Measurements from ENCODE around the gene NELL1.

The NELL1 gene

DNA sequence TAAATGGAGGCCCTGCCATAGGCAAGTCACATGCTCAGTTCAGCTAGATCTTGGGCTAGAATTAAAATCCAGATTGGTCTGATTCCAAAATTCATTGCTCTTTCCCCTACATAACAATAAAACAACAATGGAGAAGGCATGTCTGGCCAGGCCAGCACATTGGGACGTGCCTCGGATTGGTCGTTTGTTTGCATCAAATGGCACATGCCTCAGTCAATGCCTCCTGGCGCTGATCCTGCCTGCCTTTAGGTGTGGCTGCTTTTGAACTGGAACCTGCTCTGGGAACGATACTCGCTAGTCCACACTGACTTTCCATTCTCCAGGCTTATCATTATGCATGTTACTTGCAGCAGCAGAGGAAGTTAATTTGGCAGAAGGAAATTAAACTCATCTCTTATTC is 322.1 kb downstream of the NELL1 start:
- DNase-seq: no peak

- no peak for DNase-seq
These were observed 337.9 kb downstream of the NELL1 start for GRCh38 chr11:21007297-21007696.

DNA sequence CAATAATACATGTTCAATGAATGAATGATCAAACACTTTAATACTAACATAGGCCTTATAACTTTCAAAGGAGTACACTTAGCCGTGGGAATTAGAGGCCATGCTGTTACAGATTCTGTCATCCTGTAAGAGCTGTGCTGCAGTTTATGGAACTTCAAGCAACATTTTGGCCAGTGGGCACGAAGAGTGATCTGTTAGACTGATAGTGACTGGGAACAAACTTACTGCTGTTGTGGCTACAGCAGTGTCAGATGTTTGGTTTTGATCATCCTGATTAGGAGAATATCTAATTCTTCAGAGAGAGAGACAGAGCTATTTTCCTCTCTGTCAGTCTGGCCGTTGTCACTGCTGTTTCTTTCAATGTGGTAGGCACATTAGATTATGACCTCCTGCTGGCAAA is 348.9 kb downstream of the NELL1 start:
- no peak for DNase-seq

DNA sequence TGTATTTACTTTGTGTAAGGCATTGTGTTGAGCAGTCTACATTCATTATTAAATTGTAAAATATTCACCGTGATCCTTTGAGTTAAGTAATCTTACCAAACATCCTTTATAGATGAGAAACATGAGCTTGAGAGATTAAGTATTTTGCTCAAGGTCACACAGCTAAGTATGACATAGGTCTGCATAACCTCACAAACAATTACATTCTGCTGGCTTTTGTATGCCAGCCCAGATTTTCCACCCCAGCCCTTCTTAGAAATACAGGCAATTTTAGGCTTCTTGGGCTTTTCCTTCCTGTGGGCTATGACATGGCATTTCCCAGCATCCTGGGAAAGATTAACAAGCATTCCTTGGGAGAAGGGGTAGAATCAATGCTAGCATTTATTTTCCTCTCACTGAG is 357.3 kb downstream of the NELL1 start:
- no peak for DNase-seq

DNA sequence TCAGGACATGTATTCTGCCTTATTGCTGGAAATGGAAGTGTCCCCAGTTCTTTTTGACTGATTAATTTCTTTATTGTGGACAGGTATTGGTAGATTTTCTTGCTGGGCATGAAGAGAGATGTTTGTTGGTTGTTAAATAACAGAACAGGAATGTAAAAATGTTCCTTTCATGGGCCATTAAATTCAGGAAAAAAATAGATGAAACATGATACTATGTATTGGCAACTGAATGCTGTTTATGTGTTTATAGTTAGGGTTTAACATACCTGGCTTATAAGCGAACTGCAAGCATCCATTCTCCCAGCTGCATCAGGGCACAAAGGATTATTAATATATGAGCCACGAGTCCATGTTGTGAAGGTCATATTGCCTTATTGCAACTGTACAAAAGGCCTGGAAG is 368.5 kb downstream of the NELL1 start:
- no peak for DNase-seq

DNA sequence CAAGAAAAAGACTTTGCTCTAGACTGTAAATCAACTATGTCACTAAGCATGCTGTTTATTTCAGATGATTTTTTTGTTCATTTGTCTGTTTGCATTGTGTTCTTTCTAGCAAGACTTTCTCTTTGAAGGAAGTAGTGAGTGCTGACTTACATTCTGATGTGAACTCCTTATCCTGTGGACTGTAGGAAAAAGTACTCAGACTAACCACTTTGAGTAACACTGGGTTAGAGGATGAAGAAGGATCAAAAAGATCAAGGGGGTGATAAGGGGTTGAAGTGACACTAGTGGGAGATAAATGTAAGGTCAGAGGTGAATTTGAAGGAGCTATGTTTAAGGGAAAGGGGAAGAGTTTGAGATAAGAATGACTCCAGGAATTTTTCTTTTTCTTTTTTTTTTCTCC is 369.4 kb downstream of the NELL1 start:
- no peak for DNase-seq

GRCh38 chr11:21040630-21041029 is 371.2 kb downstream of the NELL1 start:
- no peak for DNase-seq

- no peak for DNase-seq
These were observed 379.2 kb downstream of the NELL1 start for GRCh38 chr11:21048626-21049025.

- no peak for DNase-seq
These were observed 384.1 kb downstream of the NELL1 start for GRCh38 chr11:21053466-21053865.

DNA sequence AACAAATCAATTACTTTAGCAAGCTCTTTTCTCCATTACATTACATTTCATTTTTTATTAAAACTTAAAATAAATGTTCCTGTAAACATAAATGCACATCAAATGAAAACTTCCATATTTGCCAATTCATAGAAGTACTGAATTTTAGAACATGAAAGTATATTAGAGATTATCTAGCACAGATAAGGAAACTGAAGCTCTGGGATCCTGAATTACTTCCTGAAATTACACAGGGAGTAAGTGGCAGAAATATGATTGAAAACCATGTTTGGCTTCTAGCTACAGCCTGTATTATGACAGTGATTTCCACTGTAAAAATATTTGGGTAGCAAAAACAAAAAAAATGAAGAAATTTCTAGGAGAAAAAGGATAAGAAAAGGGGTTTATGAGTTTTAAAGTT is 387.3 kb downstream of the NELL1 start:
- no peak for DNase-seq

GRCh38 chr11:21059879-21060278 is 390.5 kb downstream of the NELL1 start:
- DNase-seq: no peak

GRCh38 chr11:21066030-21066429 is 396.6 kb downstream of the NELL1 start:
- DNase-seq: no peak

- no peak for DNase-seq
These were observed 399.5 kb downstream of the NELL1 start for GRCh38 chr11:21068886-21069285.

GRCh38 chr11:21069909-21070308 is 400.5 kb downstream of the NELL1 start:
- DNase-seq: no peak

DNA sequence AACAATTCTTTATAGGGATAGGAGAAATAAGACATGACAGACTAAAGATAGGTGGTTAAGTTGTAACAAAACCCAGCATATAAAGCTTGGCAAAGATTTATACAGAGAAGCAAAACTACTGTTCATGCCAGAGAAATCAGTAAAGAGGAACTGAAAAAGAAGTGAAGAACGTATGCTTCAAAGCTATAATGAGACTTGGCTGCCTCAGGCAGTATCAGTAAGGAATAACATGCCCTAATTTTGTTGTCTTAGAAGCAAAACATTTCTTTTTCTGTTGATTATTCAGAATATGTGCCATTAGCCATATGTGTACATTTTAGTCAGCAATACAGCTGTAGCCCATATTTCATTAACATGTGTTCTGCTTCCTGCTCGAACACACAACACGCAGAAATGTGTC is 403.2 kb downstream of the NELL1 start:
- DNase-seq: no peak

- DNase-seq: no peak
These were observed 413.5 kb downstream of the NELL1 start for GRCh38 chr11:21082853-21083252.

DNA sequence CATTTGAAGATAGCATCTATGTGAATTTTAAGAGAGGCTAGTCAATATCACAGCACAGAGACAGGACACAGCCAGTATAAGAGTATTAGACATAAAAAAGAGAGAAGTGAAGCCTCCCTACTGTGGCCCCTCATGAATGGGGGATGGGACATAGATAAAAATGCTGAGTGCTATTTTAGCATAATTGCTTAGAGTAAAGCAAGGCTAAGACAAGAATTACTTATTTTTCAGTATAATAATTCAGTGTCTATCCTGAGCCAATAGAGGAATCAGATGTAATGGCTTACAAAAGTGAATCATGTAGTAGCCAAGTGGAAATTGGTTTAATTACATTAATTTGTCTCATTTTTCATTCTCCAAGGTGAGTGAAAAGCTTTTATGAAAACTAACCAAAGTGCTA is 419.5 kb downstream of the NELL1 start:
- DNase-seq: no peak

GRCh38 chr11:21104641-21105040 is 435.3 kb downstream of the NELL1 start:
- no peak for DNase-seq

- DNase-seq: no peak
These were observed 436.0 kb downstream of the NELL1 start for GRCh38 chr11:21105196-21105917.

GRCh38 chr11:21109341-21109740 is 440.0 kb downstream of the NELL1 start:
- DNase-seq: no peak

- no peak for DNase-seq
These were observed 441.0 kb downstream of the NELL1 start for GRCh38 chr11:21110415-21110814.

GRCh38 chr11:21113876-21114275 is 444.5 kb downstream of the NELL1 start:
- no peak for DNase-seq

DNA sequence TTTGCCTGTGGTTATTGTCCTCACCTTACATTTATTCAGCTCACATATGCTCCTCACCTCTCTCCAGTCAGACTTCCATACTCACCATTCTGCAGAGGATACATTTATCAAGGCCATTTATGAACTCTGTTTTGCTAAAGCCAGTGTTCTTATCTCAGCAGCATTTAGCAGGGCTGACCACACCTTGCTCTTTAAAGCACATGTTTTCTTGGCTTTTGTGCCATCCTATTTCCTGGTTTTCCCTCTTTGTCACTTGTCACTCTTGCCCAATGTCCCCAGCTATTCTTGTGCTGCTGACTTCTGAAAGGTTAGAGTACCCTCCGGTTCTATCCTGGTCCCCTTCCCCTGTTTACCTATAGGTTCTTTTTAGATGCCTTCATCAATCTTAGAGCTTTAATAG is 446.6 kb downstream of the NELL1 start:
- no peak for DNase-seq

DNA sequence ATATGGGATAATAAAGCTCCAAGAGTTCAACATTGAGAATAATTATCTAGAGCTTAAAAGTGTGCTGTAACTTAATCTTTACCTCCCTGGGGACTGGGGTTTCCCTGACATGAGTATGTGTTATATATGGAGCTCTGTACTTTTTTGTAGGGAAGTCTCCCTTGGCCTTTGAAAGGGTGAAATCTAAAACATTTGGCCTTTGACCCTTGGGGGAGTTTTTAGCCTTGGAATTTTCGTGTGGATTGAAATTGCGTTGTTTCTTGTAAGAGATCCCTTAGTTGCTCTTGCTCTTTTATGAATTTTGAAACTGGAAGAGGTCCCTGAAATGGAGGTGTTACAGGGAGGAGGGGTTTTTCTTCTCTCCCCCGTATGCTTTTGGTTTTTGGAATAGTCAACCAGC is 450.0 kb downstream of the NELL1 start:
- DNase-seq: no peak

- DNase-seq: no peak
These were observed 452.6 kb downstream of the NELL1 start for GRCh38 chr11:21121991-21122390.

DNA sequence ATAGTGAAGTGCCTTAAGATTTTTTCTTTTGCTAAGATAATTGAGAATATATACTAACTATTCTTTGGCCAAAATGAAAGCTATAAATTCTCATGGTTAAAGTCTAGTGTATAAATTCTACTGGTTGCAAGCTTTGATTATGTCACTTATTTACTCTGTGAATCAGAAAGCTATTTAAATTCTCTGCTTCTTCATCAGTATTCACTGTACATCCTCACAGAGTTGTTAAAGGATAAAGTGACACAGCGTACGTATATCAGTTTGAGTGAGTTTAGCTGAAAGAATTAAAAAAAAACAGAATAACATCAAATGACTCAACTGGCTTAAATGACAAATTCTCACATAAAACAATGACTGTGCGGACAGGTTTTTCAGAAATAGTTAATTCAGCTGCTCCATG is 453.1 kb downstream of the NELL1 start:
- DNase-seq: no peak

Measured in stimulated activated CD4-positive, alpha-beta T cell treated with anti-CD3 and anti-CD28 coated beads, Interleukin-4, amount 100 ng/mL, for 4 hours (primary cell).